ENCODE measurements around the gene MTHFD1. TPM values are rescaled to one million over a fixed set of nuclear protein-coding genes. Genes with fewer than 3 reads are reported as not detected.

Gene MTHFD1
- total RNA-seq, 1 donor from 2014 or later, result 54.6 TPM

GRCh38 chr14:64495252-64495651 lies 107.1 kb downstream of the MTHFD1 start:
- no peak for DNase-seq

- DNase-seq, result no peak
Measured at GRCh38 chr14:64496764-64497163, 108.6 kb downstream of the MTHFD1 start.

- DNase-seq, result no peak
Measured at GRCh38 chr14:64500088-64500487, 111.9 kb downstream of the MTHFD1 start.

GRCh38 chr14:64501411-64502171 lies 113.4 kb downstream of the MTHFD1 start:
- no peak for DNase-seq

- DNase-seq, result no peak
Measured at GRCh38 chr14:64502456-64502855, 114.3 kb downstream of the MTHFD1 start.

GRCh38 chr14:64502887-64503433 lies 114.8 kb downstream of the MTHFD1 start:
- DNase-seq, result peak; percentile 61

- DNase-seq, result peak; percentile 97
Measured at GRCh38 chr14:64503434-64504309, 115.5 kb downstream of the MTHFD1 start, which contains the start of gene ZBTB25. ZBTB25 (minus strand) TSS chr14:64503838; CDS start chr14:64490533, 13,305 bp downstream.

GRCh38 chr14:64504310-64504896 lies 116.2 kb downstream of the MTHFD1 start, which contains the start of gene ZBTB1:
ZBTB1 (plus strand) TSS chr14:64504770; CDS start chr14:64521505, 16,735 bp downstream.
- DNase-seq, result peak; percentile 91

GRCh38 chr14:64504897-64505794 lies 117.0 kb downstream of the MTHFD1 start:
- DNase-seq, result peak; percentile 97

- no peak for DNase-seq
Measured at GRCh38 chr14:64506721-64507120, 118.6 kb downstream of the MTHFD1 start.

- no peak for DNase-seq
Measured at GRCh38 chr14:64507376-64508156, 119.4 kb downstream of the MTHFD1 start.

GRCh38 chr14:64508215-64508776 lies 120.1 kb downstream of the MTHFD1 start:
- no peak for DNase-seq

GRCh38 chr14:64509036-64509435 lies 120.9 kb downstream of the MTHFD1 start:
- no peak for DNase-seq

Small RNA genes within 50 kb of the gene (small RNA-seq; reads per million reads assigned to genes)
- not detected for gene AL161756.2 (ENCODE audit: low replicate concordance)

Other genes with a start within 250 kb of the MTHFD1 start
- 0.21 TPM for gene ESR2, start 94.0 kb upstream of the MTHFD1 start, total RNA-seq
- gene AKAP5, start 77.1 kb downstream of the MTHFD1 start, total RNA-seq, result 0.51 TPM
- gene ZBTB25, start 115.5 kb downstream of the MTHFD1 start, total RNA-seq, result 5.9 TPM
- gene ZBTB1, start 116.4 kb downstream of the MTHFD1 start, total RNA-seq, result 56.3 TPM
- gene HSPA2, start 152.4 kb downstream of the MTHFD1 start, total RNA-seq, result 67.6 TPM
- gene PPP1R36, start 161.6 kb downstream of the MTHFD1 start, total RNA-seq, result 1.6 TPM

All from tongue (tissue), 3 donors.